Heart left ventricle (tissue), 16 donors: ENCODE results near the gene SLIT1. TPM values are rescaled to one million over a fixed set of nuclear protein-coding genes. Genes with fewer than 3 reads are reported as not detected.

Source experiments
- ATAC-seq, 4 donors: fragments of 200-7000 bp; cut with Tn5 transposase; one replicate each; pipeline ENCODE4 v1.9.1; 2020 to 2022; ENCODE audit warnings: moderate library complexity in 4 of 4, mild to moderate bottlenecking in 3 of 4, moderate number of reproducible peaks in 1 of 4
- DNase-seq, 5 donors: peaks; one replicate each; pipeline ENCODE4 v3.0.0-alpha.2; 2020
- H3K27ac ChIP-seq, 12 donors: fragments of 200-600 bp; sonication (generic) in 4 of 12; one replicate each; pipeline versions ENCODE4 v1.5.0 to v1.8.0; 2016 to 2022; ENCODE audit warnings: mild to moderate bottlenecking in 2 of 12
- H3K27me3 ChIP-seq, 9 donors: fragments of 200-600 bp; sonication (generic) in 2 of 9; one replicate each; pipeline versions ENCODE4 v1.5.1 to v1.8.0; 2016 to 2022; ENCODE audit warnings: mild to moderate bottlenecking in 3 of 9
- H3K36me3 ChIP-seq, 9 donors: fragments of 200-600 bp; sonication (generic) in 2 of 9; one replicate each; pipeline versions ENCODE4 v1.5.0 to v1.8.0; 2018 to 2022; ENCODE audit warnings: mild to moderate bottlenecking in 2 of 9
- H3K4me1 ChIP-seq, 12 donors: fragments of 200-600 bp; sonication (generic) in 4 of 12; one replicate each; pipeline versions ENCODE4 v1.5.0 to v1.8.0; 2016 to 2022; ENCODE audit warnings: mild to moderate bottlenecking in 3 of 12
- H3K4me3 ChIP-seq, 12 donors: fragments of 200-600 bp; sonication (generic) in 4 of 12; one replicate each; pipeline versions ENCODE4 v1.5.0 to v1.8.0; 2017 to 2022; ENCODE audit warnings: mild to moderate bottlenecking in 9 of 12, moderate library complexity in 4 of 12
- H3K9me3 ChIP-seq, 12 donors: fragments of 200-600 bp; sonication (generic) in 4 of 12; one replicate each; pipeline versions ENCODE4 v1.5.0 to v1.8.0; 2016 to 2022; ENCODE audit warnings: mild to moderate bottlenecking in 1 of 12
- POLR2A ChIP-seq, 2 donors: fragments of 450-650 bp; IDR thresholded peaks; one replicate each; pipeline ENCODE4 v1.6.1; 2017; ENCODE audit warnings: antibody characterized with exemption in 2 of 2, mild to moderate bottlenecking in 2 of 2, moderate library complexity in 2 of 2
- WGBS, 4 donors: extraction: QIAGEN DNeasy Blood & Tissue Kit in 2 of 4; methylation state at CpG; one replicate each; pipeline versions ENCODE4 v1.1.5 to v1.1.7; 2013 to 2018; 5-methylcytosine and 5-hydroxymethylcytosine counted together
- intact Hi-C, 10 donors: fragments of 100-400 bp; cut with DNase I; formaldehyde crosslinking; loops; one replicate each; pipeline versions ENCODE4 v1.11.1 to v1.14.2; 2022
- polyA plus RNA-seq, 2 donors: library from polyadenylated mRNA; stranded (reverse); fragments of 200-250 nt; gene quantifications; one replicate each; pipeline ENCODE4 v1.2.3, GENCODE V29; 2013
- total RNA-seq, 9 donors: library from RNA; depleted of rRNA in 2 of 9; stranded (reverse); fragments of >200 nt in 2 of 9; fragmentation: NEBNext Ultra II Directional in 3 of 9; extraction: Animal tissue kit (Norgen Biotek cat#: 25700) in 3 of 9; gene quantifications; one replicate each; pipeline versions ENCODE4 v1.1.0 to v1.2.4, GENCODE V29; 2016 to 2023
- TF ChIP-seq, protein P1 (sequence below), 12 donors: fragments of 200-600 bp; sonication (generic) in 4 of 12; IDR thresholded peaks; one replicate each; pipeline versions ENCODE4 v1.5.0 to v1.8.0; 2018 to 2022; ENCODE audit warnings: antibody characterized with exemption in 12 of 12, mild to moderate bottlenecking in 5 of 12
- donor health status: ischemic (EF 13 %, LVEDD 7.1; RV severe dilation, severe dysfunction).
- donor health status: healthy with polysubstance abuse.
- donor health status: DM: no; HTN: yes; CAD: no.
- donor health status: DM: no; HTN: no; CAD: no.
- donor health status: ischemic (EF 25% LVEDD 6.9; RV normal size, moderate dysfunction).
- donor health status: ischemic (EF 25% LVEDD 5.7; RV mildly dilated, moderate dysfunction).
- donor health status: healthy.
- donor health status: DM: yes; HTN: yes; CAD: no.
- donor health status: ischemic (EF 35%, LVEDD 5.7; RV mildly dilated, moderate dysfunction).
- donor health status: nonischemic (EF 11% LVEDD 7.7; RV severe dilation, severe dysfunction).
- donor health status: DM: yes; HTN: yes; CAD: no.
- donor health status: PGD.
- donor health status: ischemic (EF 29% LVEDD 5.4; RV normal size, mild dysfunction).
- donor health status: nonischemic (EF 23%, LVEDD 6.1; RV moderate dilation, normal function).

The SLIT1 gene
- total and polyA plus RNA-seq, 11 donors = 0.04 to 0.61 (median 0.12) TPM

DNA sequence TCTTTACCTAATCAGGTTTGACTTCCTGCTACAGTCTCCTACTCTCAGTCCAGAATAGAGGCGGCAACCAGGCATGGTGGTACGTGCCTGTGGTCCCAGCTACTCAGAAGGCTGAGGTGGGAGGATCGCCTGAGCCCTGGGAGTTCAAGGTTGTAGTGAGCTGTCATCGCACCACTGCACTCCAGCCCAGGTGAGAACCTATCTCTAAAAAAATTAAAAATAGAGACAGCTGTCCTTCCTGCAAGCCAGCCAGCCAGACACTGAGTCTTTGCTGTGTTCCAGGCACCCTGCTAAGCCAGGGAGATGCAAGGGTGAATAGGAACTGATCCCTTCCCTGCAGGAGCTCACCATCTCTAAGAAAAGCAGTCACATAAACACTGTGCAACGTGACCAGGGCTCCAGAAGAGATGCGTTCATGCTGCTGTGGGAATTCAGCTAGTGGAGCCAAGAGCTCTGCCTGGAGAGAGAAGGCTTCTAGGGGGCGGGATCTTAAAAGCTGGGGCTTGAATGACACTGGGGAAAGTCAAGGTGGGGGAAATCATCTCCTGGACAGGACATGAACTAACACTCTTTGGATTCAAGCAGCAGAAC lies 22.1 kb upstream of the SLIT1 start:
- H3K4me3 ChIP-seq = no peak overlapping the region
- 62 to 71% (median 71%) methylated on average over 7 of the region's 7 CpGs for WGBS, 4 donors
- no peaks in the 10 kb centered on the region for H3K36me3 ChIP-seq
- intact Hi-C loops = loop anchor here in 1 of 10 donors (2.0 kb wide), 1 partner anchor 169 kb away; no protein-coding TSS in a partner anchor
- H3K27ac ChIP-seq = no peak overlapping the region
- H3K9me3 ChIP-seq = no peaks in the 10 kb centered on the region
- H3K27me3 ChIP-seq = no peaks in the 10 kb centered on the region
- no peaks in the 10 kb centered on the region for H3K4me1 ChIP-seq
- TF ChIP-seq POLR2A (IDR thresholded peaks at IDR 0.05) = no peak
- TF ChIP-seq, protein P1, sequence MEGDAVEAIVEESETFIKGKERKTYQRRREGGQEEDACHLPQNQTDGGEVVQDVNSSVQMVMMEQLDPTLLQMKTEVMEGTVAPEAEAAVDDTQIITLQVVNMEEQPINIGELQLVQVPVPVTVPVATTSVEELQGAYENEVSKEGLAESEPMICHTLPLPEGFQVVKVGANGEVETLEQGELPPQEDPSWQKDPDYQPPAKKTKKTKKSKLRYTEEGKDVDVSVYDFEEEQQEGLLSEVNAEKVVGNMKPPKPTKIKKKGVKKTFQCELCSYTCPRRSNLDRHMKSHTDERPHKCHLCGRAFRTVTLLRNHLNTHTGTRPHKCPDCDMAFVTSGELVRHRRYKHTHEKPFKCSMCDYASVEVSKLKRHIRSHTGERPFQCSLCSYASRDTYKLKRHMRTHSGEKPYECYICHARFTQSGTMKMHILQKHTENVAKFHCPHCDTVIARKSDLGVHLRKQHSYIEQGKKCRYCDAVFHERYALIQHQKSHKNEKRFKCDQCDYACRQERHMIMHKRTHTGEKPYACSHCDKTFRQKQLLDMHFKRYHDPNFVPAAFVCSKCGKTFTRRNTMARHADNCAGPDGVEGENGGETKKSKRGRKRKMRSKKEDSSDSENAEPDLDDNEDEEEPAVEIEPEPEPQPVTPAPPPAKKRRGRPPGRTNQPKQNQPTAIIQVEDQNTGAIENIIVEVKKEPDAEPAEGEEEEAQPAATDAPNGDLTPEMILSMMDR (IDR thresholded peaks at IDR 0.05) = no peak
- DNase-seq (no peak), ATAC-seq (no peak)

DNA sequence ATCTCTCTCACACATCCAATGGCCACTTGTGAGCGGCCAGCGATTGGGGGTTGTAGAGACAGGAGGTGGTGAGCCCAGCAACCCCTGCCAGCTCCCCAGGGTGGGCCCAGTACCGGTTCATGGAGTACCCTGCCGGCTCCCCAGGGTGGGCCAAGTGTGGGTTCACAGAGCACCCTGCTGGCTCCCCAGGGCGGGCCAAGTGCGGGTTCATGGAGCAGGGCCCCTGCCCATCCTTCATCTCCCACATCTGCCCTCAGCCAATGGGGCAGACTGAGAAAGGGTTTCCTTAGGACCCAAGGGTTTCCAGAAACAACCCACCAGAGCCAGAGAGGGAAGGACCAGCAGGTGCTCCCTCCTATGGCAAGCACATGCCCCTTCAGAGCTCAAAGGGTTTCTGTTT lies 21.4 kb upstream of the SLIT1 start:
- 67 to 100% (median 93%) methylated on average over 1 to 6 of the region's 6 CpGs for WGBS, 4 donors
- DNase-seq (no peak), ATAC-seq (no peak)
- H3K27ac ChIP-seq = no peak overlapping the region
- no peaks in the 10 kb centered on the region for H3K36me3 ChIP-seq
- H3K4me3 ChIP-seq = no peak overlapping the region
- H3K9me3 ChIP-seq = no peaks in the 10 kb centered on the region
- H3K27me3 ChIP-seq = no peaks in the 10 kb centered on the region
- TF ChIP-seq POLR2A (IDR thresholded peaks at IDR 0.05) = no peak
- TF ChIP-seq, protein P1 (IDR thresholded peaks at IDR 0.05) = no peak
- intact Hi-C loops = no loop called here
- no peaks in the 10 kb centered on the region for H3K4me1 ChIP-seq

DNA sequence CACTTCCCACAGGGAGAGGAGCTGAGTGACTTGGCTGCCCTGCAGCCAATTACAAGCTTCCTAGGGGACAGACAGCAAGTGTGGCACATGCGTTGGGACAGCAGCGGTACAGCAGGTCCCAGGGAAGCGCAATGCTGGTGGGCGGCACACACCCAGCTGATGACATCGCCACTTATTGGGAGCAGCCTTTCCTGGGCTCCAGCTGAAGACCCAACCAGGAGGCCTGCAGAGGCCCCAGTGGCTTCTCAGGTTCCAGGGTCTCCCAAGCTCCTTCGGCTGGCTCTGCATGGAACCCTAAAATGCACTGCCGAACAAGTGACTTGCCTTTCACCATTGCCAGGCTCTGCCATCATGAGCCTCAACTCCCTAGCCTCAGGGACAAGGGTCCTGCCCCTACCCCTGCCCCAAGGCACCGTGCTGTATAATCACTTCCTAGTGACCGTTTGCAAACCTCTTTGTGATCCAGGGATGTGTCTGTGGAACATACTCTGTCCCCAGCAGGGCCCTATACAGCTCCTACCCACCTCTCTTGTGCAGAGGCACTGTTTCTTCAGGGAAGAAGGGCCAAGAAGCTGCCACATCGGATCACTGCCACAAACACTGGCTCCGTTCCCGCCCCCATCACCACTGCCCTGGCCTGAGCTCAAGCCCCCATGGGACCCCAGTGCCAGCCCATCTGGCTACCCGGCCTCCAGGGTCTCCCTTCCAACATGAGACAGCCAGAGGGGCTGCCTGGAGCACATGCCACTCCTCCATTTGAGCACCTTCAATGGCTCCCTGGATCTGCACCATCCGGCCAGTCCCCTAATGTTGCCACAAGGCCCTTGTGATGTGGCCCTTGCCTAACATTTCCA lies 19.3 kb upstream of the SLIT1 start:
- intact Hi-C loops = no loop called here
- no peaks in the 10 kb centered on the region for H3K36me3 ChIP-seq
- no peak for ATAC-seq

DNA sequence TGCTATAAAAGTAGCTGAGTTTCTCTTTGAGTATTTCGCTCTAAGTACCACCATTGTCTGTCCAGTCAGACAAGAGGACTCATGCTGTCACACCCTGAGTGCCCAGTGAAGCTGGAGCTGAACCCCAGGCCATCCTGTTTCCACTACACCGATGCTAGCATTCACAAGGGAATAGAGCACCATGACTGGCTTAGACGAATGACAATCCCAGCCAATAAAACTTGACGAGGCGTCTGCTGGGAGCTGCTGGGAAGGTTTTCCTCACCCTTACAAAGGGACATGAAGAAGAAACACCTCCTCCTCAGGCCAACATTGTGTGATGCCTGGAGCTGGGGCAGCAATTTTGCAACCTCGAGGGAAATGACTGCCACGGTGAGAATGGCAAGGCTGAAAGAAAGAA lies 17.5 kb upstream of the SLIT1 start:
- H3K4me1 ChIP-seq = no peaks in the 10 kb centered on the region
- H3K4me3 ChIP-seq = no peak overlapping the region
- peaks cover 0 to 2% (median 0%) of the 10 kb centered on the region in 9 donors for H3K27me3 ChIP-seq
- 80 to 94% (median 88%) methylated on average over 7 of the region's 7 CpGs for WGBS, 4 donors
- no peak for DNase-seq
- no peak for ATAC-seq
- no peak overlapping the region for H3K27ac ChIP-seq
- intact Hi-C loops = no loop called here
- TF ChIP-seq POLR2A (IDR thresholded peaks at IDR 0.05) = no peak
- TF ChIP-seq, protein P1 (IDR thresholded peaks at IDR 0.05) = no peak
- no peaks in the 10 kb centered on the region for H3K9me3 ChIP-seq
- H3K36me3 ChIP-seq = no peaks in the 10 kb centered on the region

More for the DNA sequence above, 19.3 kb upstream of the SLIT1 start:
- no peak for TF ChIP-seq POLR2A (IDR thresholded peaks at IDR 0.05)
- TF ChIP-seq, protein P1 (IDR thresholded peaks at IDR 0.05) = no peak
- Histone ChIP-seq H3K27ac (no peak overlapping the region), H3K27me3 (no peaks in the 10 kb centered on the region), H3K4me3 (no peak overlapping the region), H3K4me1 (no peaks in the 10 kb centered on the region), H3K9me3 (no peaks in the 10 kb centered on the region)
- DNase-seq = no peak
- WGBS, 4 donors = 89 to 93% (median 92%) methylated on average over 8 to 14 of the region's 14 CpGs
